AG10803 (cell line): Measurements from ENCODE around the gene EPYC.

Experiments
- DNase-seq: peaks from one replicate; pipeline ENCODE4 v3.0.0; 2010; ENCODE audit warnings: low read depth
- H3K4me3 ChIP-seq: 2 replicates; pipeline ENCODE4 v1.5.1; 2011; ENCODE audit warnings: mild to moderate bottlenecking, low read length, control low read depth
- TF ChIP-seq, protein P1 (sequence below): conservative IDR thresholded peaks from 2 replicates; pipeline ENCODE4 v1.5.1; 2011; ENCODE audit warnings: mild to moderate bottlenecking, low read length, control low read depth, inconsistent platforms

EPYC gene

DNA sequence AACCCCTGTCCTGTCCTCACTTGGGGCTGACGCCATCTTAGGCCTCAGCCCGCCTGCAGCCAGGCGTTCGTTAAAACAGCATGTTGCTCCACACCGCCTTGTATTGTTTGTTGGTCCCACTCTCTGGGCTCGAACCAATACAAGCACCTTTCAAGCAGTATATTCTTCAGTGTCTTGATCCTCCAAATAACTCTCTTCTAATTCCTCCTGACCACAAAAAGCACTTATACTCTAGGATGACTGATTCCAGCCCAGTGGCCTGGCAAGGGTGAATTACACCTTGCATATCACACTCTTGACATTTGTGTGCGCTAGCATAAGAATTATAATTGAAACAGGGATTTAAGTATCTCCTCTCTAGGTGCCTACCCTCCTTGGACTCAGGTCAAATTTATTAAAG lies 56.9 kb downstream of the EPYC start:
- TF ChIP-seq, protein P1, sequence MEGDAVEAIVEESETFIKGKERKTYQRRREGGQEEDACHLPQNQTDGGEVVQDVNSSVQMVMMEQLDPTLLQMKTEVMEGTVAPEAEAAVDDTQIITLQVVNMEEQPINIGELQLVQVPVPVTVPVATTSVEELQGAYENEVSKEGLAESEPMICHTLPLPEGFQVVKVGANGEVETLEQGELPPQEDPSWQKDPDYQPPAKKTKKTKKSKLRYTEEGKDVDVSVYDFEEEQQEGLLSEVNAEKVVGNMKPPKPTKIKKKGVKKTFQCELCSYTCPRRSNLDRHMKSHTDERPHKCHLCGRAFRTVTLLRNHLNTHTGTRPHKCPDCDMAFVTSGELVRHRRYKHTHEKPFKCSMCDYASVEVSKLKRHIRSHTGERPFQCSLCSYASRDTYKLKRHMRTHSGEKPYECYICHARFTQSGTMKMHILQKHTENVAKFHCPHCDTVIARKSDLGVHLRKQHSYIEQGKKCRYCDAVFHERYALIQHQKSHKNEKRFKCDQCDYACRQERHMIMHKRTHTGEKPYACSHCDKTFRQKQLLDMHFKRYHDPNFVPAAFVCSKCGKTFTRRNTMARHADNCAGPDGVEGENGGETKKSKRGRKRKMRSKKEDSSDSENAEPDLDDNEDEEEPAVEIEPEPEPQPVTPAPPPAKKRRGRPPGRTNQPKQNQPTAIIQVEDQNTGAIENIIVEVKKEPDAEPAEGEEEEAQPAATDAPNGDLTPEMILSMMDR: no peak
- H3K4me3 ChIP-seq: no peak overlapping the region
- DNase-seq: no peak

DNA sequence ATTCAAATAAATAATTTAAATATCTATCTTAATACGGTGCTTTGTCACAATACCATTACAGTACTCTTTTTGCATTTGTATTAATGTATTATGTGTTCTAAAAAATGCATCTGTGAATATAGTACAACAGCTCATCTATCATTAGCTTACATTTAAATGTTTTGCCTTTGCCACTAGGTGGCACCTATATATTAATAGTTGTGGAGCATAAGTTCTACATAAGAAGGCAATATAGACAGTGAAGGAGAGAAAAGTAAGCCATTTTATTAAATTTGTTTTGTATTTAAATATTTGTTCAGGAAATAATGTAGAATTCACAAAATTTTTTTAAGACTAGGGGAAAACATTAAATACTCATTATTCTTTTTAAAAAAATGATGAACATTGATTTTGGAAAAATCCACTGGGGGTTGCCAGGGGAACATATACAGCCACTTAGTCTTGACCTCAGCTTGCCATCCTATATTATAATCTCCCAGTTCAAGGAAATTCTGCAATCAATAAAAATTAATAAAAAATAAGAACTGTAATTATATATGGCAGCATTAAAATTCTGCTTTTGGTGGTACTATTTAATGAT lies 59.6 kb downstream of the EPYC start:
- no peak overlapping the region for H3K4me3 ChIP-seq
- peak; percentile 43 for DNase-seq
- TF ChIP-seq, protein P1: peak; percentile 59

DNA sequence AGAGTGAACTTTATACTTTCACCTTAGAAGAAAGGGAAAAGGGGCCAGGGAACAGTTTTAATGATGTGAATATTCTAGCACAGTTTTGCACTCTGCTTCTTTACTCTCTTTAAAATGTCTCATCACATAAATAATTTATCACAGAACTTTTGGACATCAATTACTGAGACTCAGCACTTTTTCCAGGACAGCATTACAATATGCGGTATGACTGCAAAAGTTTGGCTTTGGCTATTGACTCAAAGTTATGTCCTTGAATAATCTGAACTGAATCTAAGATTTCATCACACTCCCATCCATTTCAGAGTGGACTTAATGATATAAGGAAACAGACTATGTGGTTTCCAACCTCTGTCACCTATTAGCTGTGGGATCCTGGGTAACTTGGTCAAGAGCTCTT lies 61.5 kb downstream of the EPYC start:
- DNase-seq: peak; percentile 4
- H3K4me3 ChIP-seq: no peak overlapping the region
- TF ChIP-seq, protein P1: no peak

DNA sequence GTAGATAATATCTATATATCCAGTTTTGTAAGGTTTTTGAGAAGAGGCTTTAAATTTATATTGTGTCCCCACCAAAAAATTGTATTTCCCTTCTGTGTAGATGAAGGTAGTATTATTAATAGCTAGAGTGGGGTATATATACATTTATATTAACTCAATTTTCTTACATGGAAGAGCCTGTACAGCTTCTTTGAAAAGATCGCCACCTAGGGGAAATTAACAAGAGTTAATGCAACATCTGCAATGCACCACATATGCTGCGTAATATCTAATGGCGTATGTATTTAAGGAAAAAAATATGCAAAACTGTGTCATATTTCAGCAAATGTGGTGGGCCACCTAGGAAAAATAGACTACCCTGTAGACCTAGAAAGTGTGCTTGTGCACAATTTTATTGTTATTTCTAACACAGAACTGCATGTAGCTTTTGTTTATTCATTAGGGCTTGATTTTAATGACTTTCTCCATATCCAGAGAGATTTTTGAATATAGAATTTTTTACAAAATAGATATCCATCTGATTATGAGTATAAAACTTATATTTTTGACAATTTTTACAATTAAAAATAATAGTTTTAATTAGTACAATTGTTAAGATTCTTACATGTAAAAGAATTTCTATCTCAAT lies 63.8 kb downstream of the EPYC start:
- no peak overlapping the region for H3K4me3 ChIP-seq
- peak; percentile 72 for DNase-seq
- TF ChIP-seq, protein P1: peak; percentile 77

DNA sequence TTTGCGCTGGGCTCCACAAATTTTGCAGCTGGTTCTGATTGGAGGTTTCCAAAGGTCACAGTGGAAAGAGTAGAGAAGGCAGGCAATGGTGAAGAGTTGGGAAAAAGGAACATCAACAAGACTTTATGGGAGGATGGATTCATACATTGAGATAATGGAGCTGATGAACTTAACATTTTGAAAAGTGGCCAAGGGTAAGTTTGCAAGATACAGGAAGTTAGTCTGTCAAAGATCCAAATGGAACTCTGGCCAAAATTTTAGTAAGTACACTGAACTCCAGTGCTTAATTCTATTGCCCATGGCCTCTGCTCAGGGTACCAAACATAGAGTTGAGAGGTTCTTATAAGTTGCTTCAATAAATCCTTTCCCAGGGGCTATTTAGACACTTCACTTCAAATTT lies 65.4 kb downstream of the EPYC start:
- peak; percentile 25 for DNase-seq
- no peak overlapping the region for H3K4me3 ChIP-seq
- TF ChIP-seq, protein P1: no peak

DNA sequence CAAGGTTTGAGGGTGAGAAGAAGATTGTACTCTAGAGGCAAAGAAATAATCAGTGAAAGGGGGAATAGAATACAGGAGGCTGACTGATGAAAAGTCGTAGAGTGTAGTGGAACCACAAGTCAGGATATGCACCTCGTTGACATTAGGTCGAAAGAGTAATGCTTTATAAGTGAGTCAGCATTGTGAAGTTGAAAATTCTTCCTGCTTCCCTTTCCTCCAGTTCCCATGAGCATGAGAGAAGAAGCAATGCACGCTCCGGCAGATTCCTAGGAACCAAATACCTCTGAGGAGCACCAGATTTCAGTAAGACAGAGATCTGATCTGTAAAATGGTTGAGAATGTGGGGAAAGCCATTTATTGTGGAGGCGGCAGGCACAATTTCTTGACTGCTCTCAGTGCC lies 66.3 kb downstream of the EPYC start:
- no peak overlapping the region for H3K4me3 ChIP-seq
- peak; percentile 39 for DNase-seq
- TF ChIP-seq, protein P1: no peak

DNA sequence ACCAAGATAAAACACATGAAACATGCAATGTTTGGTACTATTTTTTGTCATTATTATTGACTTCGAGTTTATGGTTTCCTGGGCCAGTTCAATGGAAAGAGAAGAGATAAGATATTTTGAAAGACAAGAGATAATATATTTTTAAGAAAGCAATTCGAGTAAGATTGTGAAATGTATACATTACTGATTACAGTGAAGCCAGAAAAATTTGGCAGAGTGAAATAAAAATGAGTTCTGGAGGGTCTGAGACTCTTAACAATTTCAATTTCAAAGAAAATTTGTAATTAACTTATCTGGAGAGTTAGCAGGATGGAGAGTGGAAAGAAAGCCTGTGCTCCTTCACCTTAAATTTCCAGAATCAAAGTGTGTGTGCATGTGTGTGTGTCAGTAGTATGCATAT lies 67.1 kb downstream of the EPYC start:
- TF ChIP-seq, protein P1: no peak
- no peak overlapping the region for H3K4me3 ChIP-seq
- DNase-seq: no peak
